Adrenal gland (tissue), 5 donors: ENCODE measurements around the gene ARL17B.
"Not testable (repeated sequence)": the region's sequence is repeated elsewhere in the genome, so short reads cannot be mapped to it uniquely, and the experiment has no call there.

Experiments
- CTCF ChIP-seq, 6 experiments: fragments of 450-650 bp in 4 of 6; fragments of 200-600 bp in 2 of 6; sonication (generic) in 1 of 6; IDR thresholded peaks; 1 replicate in 5 of 6; 2 replicates in 1 of 6; pipeline versions ENCODE4 v1.5.1 to v1.8.0; 2016 to 2021; ENCODE audit warnings: antibody characterized with exemption in 6 of 6, mild to moderate bottlenecking in 2 of 6, moderate library complexity in 1 of 6
- POLR2A ChIP-seq, 2 donors: fragments of 450-650 bp; IDR thresholded peaks; one replicate each; pipeline ENCODE4 v1.6.1; 2017; ENCODE audit warnings: antibody characterized with exemption in 2 of 2, mild to moderate bottlenecking in 2 of 2, moderate library complexity in 1 of 2
- donor health status: DM: no; HTN: no; CAD: no.

GRCh38 chr17:46266063-46266655, 95.4 kb downstream of the ARL17B start:
- not testable (repeated sequence) for TF ChIP-seq POLR2A, CTCF (IDR thresholded peaks at IDR 0.05)
